ENCODE results near the gene TBC1D22B.

Gene TBC1D22B, protein sequence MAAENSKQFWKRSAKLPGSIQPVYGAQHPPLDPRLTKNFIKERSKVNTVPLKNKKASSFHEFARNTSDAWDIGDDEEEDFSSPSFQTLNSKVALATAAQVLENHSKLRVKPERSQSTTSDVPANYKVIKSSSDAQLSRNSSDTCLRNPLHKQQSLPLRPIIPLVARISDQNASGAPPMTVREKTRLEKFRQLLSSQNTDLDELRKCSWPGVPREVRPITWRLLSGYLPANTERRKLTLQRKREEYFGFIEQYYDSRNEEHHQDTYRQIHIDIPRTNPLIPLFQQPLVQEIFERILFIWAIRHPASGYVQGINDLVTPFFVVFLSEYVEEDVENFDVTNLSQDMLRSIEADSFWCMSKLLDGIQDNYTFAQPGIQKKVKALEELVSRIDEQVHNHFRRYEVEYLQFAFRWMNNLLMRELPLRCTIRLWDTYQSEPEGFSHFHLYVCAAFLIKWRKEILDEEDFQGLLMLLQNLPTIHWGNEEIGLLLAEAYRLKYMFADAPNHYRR

DNA sequence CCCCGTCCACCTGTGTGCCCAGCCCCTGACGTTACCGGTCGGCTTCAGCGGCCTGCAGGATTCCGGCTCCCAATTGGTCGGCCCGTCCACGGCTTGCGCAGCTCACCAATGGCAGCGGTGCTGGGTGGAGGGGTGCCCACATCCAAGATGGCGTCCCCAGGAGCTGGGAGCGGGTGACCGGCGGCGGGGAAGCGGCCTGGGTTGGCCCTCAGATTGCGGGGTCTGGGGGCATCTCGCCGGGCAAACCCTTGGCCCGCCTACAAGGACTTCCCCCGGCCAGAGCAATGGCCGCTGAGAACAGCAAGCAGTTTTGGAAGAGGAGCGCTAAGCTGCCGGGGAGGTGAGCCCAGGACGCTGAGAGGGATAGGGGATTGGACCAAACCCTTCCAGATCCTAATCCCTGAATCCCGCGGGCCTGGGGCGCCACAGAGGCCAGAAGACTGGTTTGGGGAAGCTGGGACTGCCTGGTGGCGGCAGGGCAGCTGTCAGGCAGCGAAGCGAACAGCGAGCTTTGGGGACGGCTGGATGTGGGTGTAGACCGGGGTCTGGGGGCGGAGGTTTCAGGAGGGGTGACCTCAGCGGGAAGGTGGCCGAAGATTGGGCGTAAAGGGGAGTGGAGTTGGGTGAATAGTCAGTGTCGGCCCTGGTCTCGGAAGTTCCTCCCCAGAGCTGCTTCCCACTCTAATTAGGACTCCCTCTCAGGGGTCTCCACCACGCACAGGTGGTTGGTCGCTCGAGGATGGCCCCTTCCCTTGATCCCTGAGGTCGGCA lies at the start of gene TBC1D22B, which contains the start of gene TMEM217:
Gene TBC1D22B, plus strand, starts transcription at position 139 of the 771 bp plus-strand sequence. Its CDS starts 146 bp downstream, at position 285.
Gene TMEM217, minus strand, starts transcription at position 511 of the 771 bp plus-strand sequence. CDS start 39,114 bp downstream, outside the sequence.
- DNase-seq, result peak; percentile 74

- peak; percentile 10 for DNase-seq
These were observed 49.6 kb upstream of the TBC1D22B start for GRCh38 chr6:37207903-37208456.

GRCh38 chr6:37208793-37209192 lies 48.8 kb upstream of the TBC1D22B start:
- no peak for DNase-seq

- DNase-seq, result no peak
These were observed 47.9 kb upstream of the TBC1D22B start for GRCh38 chr6:37209461-37210205.

GRCh38 chr6:37210313-37210968 lies 47.1 kb upstream of the TBC1D22B start:
- peak; percentile 42 for DNase-seq

DNA sequence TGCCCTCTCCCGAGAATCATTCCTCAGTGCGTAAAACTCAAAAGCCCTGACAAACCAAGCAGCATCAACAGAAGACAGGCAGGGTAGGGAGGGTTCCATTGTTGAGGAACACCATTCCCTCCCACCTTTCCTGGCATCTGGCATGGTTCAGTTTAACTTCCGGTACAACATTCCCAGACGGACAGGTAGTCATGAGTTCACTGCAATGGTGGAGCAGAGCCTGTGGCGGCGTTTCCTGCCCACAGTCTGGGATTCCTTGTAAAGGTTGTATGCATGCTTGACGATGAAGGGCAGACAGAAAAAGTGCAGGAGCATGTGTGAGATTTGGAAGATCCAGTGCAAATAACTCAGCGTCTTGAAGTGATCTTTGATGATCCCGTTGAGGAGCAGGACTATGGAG lies 45.3 kb upstream of the TBC1D22B start:
- DNase-seq, result no peak

DNA sequence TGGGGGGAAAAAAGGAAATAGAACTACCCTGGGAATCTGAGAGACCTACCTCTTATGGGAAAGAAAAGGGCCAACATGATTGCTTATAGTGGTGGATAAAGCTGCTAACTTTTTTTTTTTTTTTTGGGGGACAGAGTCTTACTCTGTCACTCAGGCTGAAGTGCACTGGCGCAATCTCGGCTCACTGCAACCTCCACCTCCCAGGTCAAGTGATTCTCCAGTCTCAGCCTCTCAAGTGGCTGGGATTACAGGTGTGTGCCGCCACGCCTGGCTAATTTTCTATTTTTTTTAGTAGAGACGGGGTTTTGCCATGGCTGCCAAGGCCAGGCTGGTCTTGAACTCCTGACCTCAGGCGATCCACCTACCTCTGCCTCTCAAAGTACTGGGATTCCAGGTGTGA lies 39.5 kb upstream of the TBC1D22B start:
- DNase-seq, result no peak

DNA sequence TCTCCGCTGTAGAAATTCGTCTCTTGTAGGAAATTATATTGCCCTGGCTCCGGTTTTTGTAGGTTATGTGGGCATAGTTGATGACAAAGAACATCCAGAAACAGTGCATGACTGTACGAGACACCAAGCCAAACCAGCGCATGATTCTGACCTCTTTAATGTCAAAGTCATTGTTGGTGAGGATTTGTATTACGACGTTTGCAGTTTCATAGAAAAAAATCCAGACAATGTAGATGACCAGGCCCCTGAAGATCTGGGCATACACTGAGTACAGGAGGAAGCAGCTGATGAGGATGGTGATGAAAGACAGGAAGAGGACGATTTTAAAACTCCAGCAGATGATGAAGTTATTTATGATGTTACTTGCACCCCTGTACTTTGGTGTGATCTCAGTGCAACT lies 39.1 kb upstream of the TBC1D22B start:
- DNase-seq, result no peak

DNA sequence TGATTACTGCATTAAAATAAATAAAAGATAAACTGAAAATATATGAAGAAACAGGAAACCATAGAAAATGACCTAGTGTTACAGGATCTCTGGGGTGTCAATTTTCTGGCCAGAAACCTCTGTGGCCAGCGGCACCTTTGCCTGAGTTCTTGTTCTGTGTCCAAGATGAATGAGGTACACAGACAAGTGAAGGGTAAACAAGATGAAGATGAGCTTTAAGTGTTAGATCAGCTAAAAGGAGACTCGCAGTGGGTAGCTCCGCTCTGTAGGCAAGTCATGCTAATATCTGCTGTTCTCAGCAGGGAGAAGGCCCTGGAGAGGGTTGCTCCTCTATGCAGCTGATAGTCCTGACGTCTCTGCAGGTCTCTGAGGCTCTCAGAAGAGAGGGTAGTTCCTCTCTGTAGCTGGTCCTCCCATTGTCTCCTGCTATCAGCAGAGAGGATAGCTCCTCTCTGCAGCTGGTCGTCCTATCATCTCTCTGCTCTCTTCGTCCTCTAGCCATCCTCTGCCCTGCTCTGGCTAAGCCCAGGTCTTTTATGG lies 35.9 kb upstream of the TBC1D22B start:
- no peak for DNase-seq

- peak; percentile 93 for DNase-seq
These were observed 35.2 kb upstream of the TBC1D22B start for GRCh38 chr6:37222125-37222967.

DNA sequence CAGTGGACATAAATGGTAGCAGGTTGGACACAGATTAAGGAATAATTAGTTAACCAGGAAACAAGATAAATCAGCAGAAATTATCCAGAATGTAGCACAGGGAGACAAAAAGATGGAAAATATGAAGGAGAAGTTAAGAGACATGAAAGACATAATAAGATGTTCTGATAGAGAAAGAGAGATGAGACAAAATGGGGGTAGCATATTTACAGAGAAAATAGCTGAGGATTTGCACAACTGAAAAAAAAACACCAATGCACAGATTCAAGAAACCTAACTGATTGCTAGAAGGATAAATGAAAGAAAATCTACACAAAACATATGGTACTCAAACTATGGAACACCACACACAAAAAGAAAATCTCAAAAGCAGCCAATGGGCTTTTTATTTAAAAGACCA lies 34.6 kb upstream of the TBC1D22B start:
- no peak for DNase-seq

- DNase-seq, result no peak
These were observed 32.0 kb upstream of the TBC1D22B start for GRCh38 chr6:37225350-37226169.

- DNase-seq, result no peak
These were observed 27.5 kb upstream of the TBC1D22B start for GRCh38 chr6:37230104-37230503.

- DNase-seq, result no peak
These were observed 25.0 kb upstream of the TBC1D22B start for GRCh38 chr6:37232430-37233017.

DNA sequence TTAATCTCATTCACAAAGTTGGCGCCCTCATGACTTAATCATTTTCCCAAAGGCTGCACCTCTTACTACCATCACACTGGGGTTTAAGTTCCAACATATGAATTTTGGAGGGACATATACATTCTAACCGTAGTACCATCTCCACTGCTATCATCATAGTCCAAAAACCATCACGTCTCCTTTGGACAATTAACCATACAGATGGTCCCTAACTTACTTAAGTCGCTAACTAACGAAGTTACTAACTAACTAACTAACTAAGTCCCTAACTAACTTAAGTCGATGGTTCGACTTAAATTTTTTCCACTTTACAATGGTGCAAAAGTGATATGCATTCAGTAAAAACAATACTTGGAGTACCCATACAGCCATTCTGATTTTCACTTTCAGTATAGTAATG lies 24.0 kb upstream of the TBC1D22B start:
- no peak for DNase-seq

GRCh38 chr6:37236921-37237320 lies 20.7 kb upstream of the TBC1D22B start:
- no peak for DNase-seq

GRCh38 chr6:37237789-37238188 lies 19.8 kb upstream of the TBC1D22B start:
- DNase-seq, result no peak

GRCh38 chr6:37238381-37238780 lies 19.2 kb upstream of the TBC1D22B start:
- DNase-seq, result no peak

DNA sequence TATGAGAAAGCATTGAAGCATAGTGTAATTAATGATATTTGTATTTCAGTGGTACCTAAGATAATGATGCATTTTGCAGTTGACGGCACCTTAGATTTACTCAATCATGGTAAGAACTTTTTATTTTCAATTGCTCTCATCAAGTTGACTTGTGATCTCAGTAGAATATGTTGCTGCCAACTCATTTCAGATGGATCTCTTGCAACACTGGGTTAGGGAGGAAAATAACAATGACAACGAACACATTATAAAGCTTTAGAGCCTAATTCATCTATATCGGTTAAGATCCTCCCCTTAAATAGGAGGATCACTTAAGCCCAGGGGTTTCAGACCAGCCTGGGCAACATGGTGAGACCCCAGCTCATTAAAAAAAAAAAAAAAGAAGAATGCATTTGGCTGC lies 18.0 kb upstream of the TBC1D22B start:
- DNase-seq, result no peak

Data from NCI-H1436 treated with DMSO at 0.1 percent for 48 hours (cell line).